IPS-18c (cell line): ENCODE measurements around the gene CYTH4.
A peak's percentile ranks its signal among the peaks of the same experiment; 100 is the strongest.
"Not testable (repeated sequence)": the region's sequence is repeated elsewhere in the genome, so short reads cannot be mapped to it uniquely, and the experiment has no call there.

Experiments
- H3K4me3 ChIP-seq: 2 replicates; pipeline ENCODE4 v1.7.0; 2013; ENCODE audit warnings: low read depth, mild to moderate bottlenecking, low read length, moderate library complexity; ENCODE audit not compliant: insufficient read depth
- H3K9me3 ChIP-seq: one replicate; pipeline ENCODE4 v1.6.1; 2013; ENCODE audit warnings: mild to moderate bottlenecking, low read length, moderate library complexity; ENCODE audit not compliant: control insufficient read depth, insufficient read depth

Gene CYTH4

GRCh38 chr22:37282385-37282677 is at the start of gene CYTH4:
Gene CYTH4, plus strand, starts transcription at chr22:37282508. Its CDS starts 62 bp downstream, at chr22:37282570.
- H3K4me3 ChIP-seq: no peak within 1 kb of the TSS

GRCh38 chr22:37233371-37233750 is 48.9 kb upstream of the CYTH4 start:
- H3K4me3 ChIP-seq, H3K9me3 ChIP-seq: not testable (repeated sequence)

More at GRCh38 chr22:37282385-37282677, at the start of gene CYTH4:
- no peaks in the 10 kb centered on the region for H3K9me3 ChIP-seq

GRCh38 chr22:37233751-37234631 is 48.3 kb upstream of the CYTH4 start:
- no peaks in the 10 kb centered on the region for H3K9me3 ChIP-seq
- no peak overlapping the region for H3K4me3 ChIP-seq

GRCh38 chr22:37234736-37235711 is 47.3 kb upstream of the CYTH4 start:
- Histone ChIP-seq H3K4me3 (no peak overlapping the region), H3K9me3 (no peaks in the 10 kb centered on the region)

- Histone ChIP-seq H3K9me3 (no peaks in the 10 kb centered on the region), H3K4me3 (no peak overlapping the region)
Observed at GRCh38 chr22:37235897-37236607, 46.3 kb upstream of the CYTH4 start.

- no peaks in the 10 kb centered on the region for H3K9me3 ChIP-seq
- H3K4me3 ChIP-seq: no peak overlapping the region
Observed at GRCh38 chr22:37237371-37238268, 44.7 kb upstream of the CYTH4 start.

GRCh38 chr22:37239336-37240239 is 42.7 kb upstream of the CYTH4 start:
- no peaks in the 10 kb centered on the region for H3K9me3 ChIP-seq
- no peak overlapping the region for H3K4me3 ChIP-seq

DNA sequence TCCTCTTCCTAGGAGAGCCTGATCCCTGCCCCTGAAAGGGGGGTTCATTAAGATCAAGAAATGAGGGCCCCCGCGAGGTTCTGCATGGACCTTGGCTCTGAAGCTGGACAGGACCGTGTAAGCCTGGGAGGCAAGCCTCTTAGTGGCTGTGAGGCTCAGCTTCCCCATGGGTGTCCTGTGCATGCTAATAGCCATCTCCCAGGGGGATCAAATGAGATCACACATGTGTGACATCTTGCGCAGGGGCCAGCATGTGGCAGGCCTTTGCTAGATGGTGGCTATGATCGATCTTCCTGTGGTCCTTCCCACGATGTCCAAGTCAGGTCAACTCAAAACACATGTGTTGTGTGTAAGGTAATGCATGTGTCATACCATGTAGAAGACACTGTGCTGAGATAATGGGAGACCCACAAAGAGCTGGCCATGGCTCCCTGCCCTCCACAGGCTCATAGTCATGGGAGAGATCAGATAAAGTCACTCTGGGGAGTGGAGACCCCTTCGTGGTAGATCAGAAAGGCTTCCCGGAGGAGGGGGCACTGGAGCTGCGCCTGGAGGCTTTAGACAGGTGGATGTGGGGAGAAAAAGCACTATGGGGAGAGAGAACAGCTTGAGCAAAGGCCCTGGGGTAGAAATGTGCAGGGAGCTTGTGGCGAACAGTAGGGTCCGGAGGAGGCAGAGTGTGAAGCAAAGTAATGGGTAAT is 41.9 kb upstream of the CYTH4 start:
- H3K4me3 ChIP-seq: no peak overlapping the region
- no peaks in the 10 kb centered on the region for H3K9me3 ChIP-seq

DNA sequence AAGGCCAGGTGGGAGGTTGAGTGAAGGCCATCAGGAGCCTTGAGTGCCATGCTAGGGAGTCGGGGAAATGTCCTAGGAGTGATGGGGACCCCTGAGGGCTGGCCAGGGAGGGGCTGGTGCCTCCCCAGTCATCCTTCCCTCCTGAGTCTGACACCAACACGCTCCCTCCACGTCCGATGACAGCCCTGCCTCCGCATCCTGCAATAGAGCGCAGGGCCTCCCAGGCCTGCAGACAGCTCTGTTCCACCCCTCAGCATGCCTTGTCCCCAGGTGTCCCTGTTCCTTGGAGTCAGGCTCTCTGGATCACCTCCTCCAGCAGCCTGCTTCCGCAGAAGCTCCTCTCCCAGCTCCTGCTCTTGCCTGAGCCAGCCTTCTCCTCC is 41.4 kb upstream of the CYTH4 start:
- Histone ChIP-seq H3K9me3 (no peaks in the 10 kb centered on the region), H3K4me3 (no peak overlapping the region)

DNA sequence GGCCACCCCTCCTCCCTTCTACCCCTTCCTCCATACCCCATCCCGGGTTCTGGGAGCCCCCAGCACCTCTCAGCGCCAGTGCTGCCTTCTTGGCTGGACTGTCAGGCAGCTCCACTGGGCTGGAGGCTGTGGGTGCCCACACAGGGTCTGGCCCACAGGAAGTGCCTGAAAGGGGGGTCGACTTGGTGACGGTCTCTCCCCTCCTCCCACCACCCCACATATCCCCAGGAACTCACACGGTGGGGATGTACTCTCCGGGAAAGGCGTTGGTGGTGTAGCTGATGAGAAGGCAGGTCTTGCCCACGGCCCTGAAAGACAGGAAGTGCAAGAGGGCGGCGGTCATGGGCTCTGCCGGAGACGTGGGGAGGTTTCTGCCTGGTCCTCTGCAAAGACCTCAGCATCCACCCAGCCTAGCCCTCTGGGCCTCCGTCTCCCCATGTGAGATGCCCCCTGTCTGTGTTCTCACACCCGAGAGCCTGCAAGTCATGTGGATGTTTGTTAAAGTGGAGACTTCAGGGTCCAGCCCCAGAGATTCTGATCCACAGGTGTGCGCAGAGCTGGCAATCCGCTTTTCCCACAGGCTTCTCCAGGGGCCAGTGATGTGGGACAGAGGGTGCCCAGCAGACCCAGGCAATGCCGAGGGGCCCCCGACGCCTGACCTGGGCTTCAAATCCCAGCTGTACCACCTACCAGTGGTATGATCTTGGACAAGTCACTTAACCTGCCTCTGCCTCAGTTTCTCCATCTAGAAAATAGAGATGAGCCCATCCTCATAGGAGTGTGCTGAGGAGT is 40.8 kb upstream of the CYTH4 start:
- no peaks in the 10 kb centered on the region for H3K9me3 ChIP-seq
- no peak overlapping the region for H3K4me3 ChIP-seq

DNA sequence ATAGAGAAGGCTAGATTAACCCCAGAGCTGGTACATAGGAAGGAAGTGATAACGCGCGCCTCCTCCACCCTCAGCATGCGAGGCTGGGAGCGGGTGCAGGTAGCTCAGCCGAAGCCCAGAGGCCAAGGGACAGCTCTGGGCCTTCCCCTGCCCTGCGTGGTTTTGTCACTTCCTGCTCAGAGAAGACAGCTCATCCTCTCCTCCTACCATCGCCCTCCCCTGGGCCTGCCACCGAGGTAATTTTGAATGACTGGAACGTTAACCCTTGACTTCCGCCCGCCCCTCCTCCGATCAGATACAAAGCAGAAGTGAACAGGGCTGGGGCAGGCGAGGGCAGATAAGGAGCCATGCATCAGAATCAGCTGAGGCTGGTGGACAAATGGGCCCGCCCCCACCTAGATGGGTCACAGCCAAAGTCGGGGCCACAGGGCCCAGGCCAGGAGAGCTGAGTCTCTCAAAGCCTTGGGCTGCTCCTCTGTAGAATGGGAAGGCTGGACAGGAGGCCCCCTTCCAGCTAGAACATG is 39.9 kb upstream of the CYTH4 start:
- Histone ChIP-seq H3K9me3 (no peaks in the 10 kb centered on the region), H3K4me3 (no peak overlapping the region)

GRCh38 chr22:37243402-37244113 is 38.8 kb upstream of the CYTH4 start:
- Histone ChIP-seq H3K9me3 (no peaks in the 10 kb centered on the region), H3K4me3 (peak overlapping the region; percentile 20; the same call in 1 of the 2 replicates)

DNA sequence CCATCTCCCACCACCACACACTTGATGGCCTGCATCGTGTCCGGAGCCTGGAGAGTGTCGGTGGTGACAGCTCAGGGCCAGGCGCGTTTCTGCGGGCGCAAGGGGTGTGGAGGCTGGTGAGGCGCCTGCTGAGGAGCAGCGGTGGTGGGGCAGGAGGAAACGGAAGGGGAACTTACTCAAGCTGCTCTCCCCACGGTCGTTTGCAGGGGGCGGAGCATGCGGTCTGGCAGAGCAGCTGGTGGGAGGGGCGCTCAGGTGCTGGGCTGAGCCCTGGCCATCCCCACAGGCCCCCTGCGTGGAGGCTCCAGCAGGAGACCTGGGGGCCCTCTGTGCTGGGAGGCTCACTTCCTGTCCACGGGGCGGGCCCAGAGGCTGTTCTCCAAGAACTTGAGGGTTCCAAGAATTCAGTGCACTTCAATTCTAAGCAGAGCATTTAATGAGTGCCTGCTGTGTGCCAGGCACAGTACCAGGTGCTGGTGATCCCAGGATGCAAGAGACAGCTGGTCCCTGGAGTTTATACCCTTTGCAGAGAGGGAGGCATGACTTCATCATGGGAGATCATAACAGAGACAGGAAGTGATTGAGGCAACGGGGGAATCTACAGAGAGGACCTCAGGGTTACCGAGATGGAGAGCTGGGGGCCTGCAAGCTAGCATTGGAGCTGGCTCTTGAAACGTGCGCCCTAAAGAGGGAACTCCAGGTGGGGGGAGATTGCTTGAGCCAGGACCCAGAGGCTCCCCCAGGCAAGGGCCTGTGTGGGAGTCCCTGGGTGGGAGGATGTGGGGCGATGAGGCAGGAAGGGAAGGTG is 38.0 kb upstream of the CYTH4 start, which contains the start of gene RAC2:
Gene RAC2, minus strand, starts transcription at position 156 of the 808 bp plus-strand sequence. Its CDS starts 121 bp downstream, at position 35.
- H3K9me3 ChIP-seq: no peaks in the 10 kb centered on the region
- peak within 1 kb of the TSS; percentile 20; the same call in 1 of the 2 replicates for H3K4me3 ChIP-seq
